Measurements from ENCODE around the gene TOMM5. TPM values are rescaled to one million over a fixed set of nuclear protein-coding genes. Genes with fewer than 3 reads are reported as not detected.

Gene TOMM5
- total RNA-seq, 1 experiment from 2014 or later, result 161 TPM

- TF ChIP-seq REST (IDR thresholded peaks at IDR 0.05; ENCODE audit: low read depth) (no peak), FOSL1 (IDR thresholded peaks at IDR 0.05; ENCODE audit: low read depth) (no peak), CBX3 (IDR thresholded peaks at IDR 0.05; ENCODE audit: low read depth) (no peak), MAX (IDR thresholded peaks at IDR 0.05) (no peak)
Measured at GRCh38 chr9:37617832-37618231, 25.4 kb upstream of the TOMM5 start (continued).

GRCh38 chr9:37617161-37617560, 24.8 kb upstream of the TOMM5 start:
- Histone ChIP-seq H3K4me2 (ENCODE audit: low read length) (no peak overlapping the region), H3K9me3 (ENCODE audit: control insufficient read depth in 1 of 2, insufficient read depth in 1 of 2, low read depth in 1 of 2, low read length in 2 of 2) (no peaks in the 10 kb centered on the region), H3K9ac (ENCODE audit: low read length) (no peak overlapping the region), H3K36me3 (ENCODE audit: control insufficient read depth in 1 of 2, insufficient read depth in 2 of 2, low read length in 2 of 2) (no peaks in the 10 kb centered on the region), H3K27me3 (ENCODE audit: insufficient read depth, low read length) (no peaks in the 10 kb centered on the region), H2AFZ (ENCODE audit: low read depth, low read length, poor library complexity, severe bottlenecking) (no peak overlapping the region), H3K27ac (ENCODE audit: low read depth, low read length) (no peak overlapping the region), H3K79me2 (ENCODE audit: insufficient read depth, low read length) (no peaks in the 10 kb centered on the region), H3K9me2 (ENCODE audit: insufficient read depth) (no peaks in the 10 kb centered on the region), H4K20me1 (ENCODE audit: insufficient read depth) (no peaks in the 10 kb centered on the region), H3K4me3 (replicated peaks in 1 of 2; ENCODE audit: low read depth in 1 of 2, low read length in 2 of 2) (no peak overlapping the region), H3K4me1 (ENCODE audit: control insufficient read depth in 1 of 2, insufficient read depth in 2 of 2, low read length in 2 of 2) (no peaks in the 10 kb centered on the region)
- POLR2A ChIA-PET, result no interaction called here
- CTCF ChIA-PET, result no interaction called here
- no peak for ATAC-seq
- TF ChIP-seq SP1 (IDR thresholded peaks at IDR 0.05; ENCODE audit: low read depth), result no peak
- TF ChIP-seq CEBPB (IDR thresholded peaks at IDR 0.05; ENCODE audit: low read depth), result no peak
- TF ChIP-seq SRF (IDR thresholded peaks at IDR 0.05; ENCODE audit: low read depth), result no peak
- TF ChIP-seq FOSL1 (IDR thresholded peaks at IDR 0.05; ENCODE audit: low read depth), result no peak
- TF ChIP-seq EZH2 (IDR thresholded peaks at IDR 0.05), result no peak
- no peak for TF ChIP-seq ELF1 (IDR thresholded peaks at IDR 0.05; ENCODE audit: borderline replicate concordance, low read depth)
- TF ChIP-seq JUND (IDR thresholded peaks at IDR 0.05), result no peak
- TF ChIP-seq ZBTB33 (IDR thresholded peaks at IDR 0.05; ENCODE audit: extremely low read depth, insufficient replicate concordance, low read length), result no peak
- no peak for TF ChIP-seq ATF3 (IDR thresholded peaks at IDR 0.05)
- TF ChIP-seq ZFX (IDR thresholded peaks at IDR 0.05), result no peak
- TF ChIP-seq RAD21 (IDR thresholded peaks at IDR 0.05; ENCODE audit: low read depth), result no peak
- TF ChIP-seq MAX (IDR thresholded peaks at IDR 0.05), result no peak
- TF ChIP-seq POLR2A (IDR thresholded peaks at IDR 0.05; ENCODE audit: borderline replicate concordance, extremely low read depth, insufficient read depth, insufficient read length), result no peak
- no peak for TF ChIP-seq POLR2AphosphoS5 (IDR thresholded peaks at IDR 0.05; ENCODE audit: low read depth, low read length)
- no peak for TF ChIP-seq YY1 (IDR thresholded peaks at IDR 0.05; ENCODE audit: extremely low read depth, insufficient replicate concordance, low read depth, low read length)
- intact Hi-C loops (cut with micrococcal nuclease), result no loop called here
- RAD21 ChIA-PET (ENCODE audit: low non-redundant PET in 1 of 2, low total read pairs in 2 of 2, uncharacterized antibody in 2 of 2, unreplicated experiment in 2 of 2), result no interaction called here
- no TSS peak for BruUV-seq (replicated peaks)
- DNase-seq (ENCODE audit: low read depth, low spot score), result no peak
